ENCODE measurements around the gene ANKRD53.
A peak's percentile ranks its signal among the peaks of the same experiment; 100 is the strongest.
"Not testable (repeated sequence)": the region's sequence is repeated elsewhere in the genome, so short reads cannot be mapped to it uniquely, and the experiment has no call there.

The ANKRD53 gene

GRCh38 chr2:71021394-71021793 lies 43.0 kb downstream of the ANKRD53 start:
- not testable (repeated sequence) for DNase-seq

DNA sequence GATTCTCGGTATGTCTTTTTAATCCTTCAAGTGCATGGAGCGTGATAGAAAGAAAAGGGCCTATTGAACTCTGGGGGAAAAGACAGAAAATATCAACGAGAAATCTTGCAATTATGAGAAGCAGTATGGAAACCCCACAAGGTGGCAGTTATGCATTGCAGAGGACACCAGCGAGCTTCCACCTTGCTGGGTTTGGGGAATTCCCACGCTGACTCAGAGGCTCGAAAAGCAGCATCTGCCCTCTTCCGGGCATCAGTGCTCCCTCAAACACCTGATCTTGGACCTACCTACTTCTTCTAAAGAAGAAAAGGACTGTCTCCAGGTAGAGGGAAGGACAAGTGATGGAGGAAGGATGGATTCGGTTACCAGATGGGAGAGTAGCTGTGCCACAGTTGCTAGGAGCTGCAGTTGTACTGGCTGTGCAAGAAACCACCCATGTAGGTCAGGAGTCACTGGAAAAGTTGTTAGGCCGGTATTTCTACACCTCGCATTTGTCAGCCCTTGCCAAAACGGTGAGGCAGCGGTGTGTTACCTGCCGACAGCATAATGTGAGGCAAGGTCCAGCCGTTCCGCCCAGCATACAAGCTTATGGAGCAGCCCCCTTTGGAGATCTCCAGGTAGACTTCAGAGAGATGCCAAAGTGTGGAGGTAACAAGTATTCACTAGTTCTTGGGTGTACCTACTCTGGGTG lies 45.3 kb downstream of the ANKRD53 start:
- DNase-seq = peak; percentile 75

Data from CD4-positive, alpha-beta T cell treated with Interleukin-17A for 1 hour (primary cell).